ENCODE results near the gene GLRX5. TPM values are rescaled to one million over a fixed set of nuclear protein-coding genes. Genes with fewer than 3 reads are reported as not detected.

The GLRX5 gene
- total RNA-seq, 1 experiment from 2014 or later, result 72.8 TPM

DNA sequence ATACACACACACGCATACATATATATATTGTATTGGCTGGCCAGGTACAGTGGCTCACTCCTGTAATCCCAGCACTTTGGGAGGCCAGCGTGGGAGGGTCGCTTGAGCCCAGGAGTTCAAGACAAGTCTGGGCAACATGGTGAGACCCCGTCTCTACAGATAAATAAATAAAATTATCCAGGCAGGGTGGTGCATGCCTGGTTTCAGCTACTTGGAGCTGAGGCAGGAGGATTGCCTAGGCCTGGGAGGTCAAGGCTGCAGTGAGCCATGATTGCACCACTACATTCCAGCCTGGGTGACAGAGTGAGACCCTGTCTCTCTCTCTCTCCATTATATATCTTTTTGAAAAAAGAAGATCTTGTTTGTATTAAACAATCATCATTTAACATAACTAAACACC is 13.8 kb upstream of the GLRX5 start:
- H3K4me3 Mint-ChIP-seq, result no peak overlapping the region
- ChIA-PET POLR2A (no interaction called here), CTCF (interaction anchor here (1.4 to 1.9 kb wide), 2 partner anchors 69 to 89 kb away, joined by 4 read pairs; no protein-coding TSS in a partner anchor)
- H3K36me3 Mint-ChIP-seq, result no peaks in the 10 kb centered on the region
- TF ChIP-seq EMX1 (CRISPR knock-in tag; IDR thresholded peaks at IDR 0.05) (no peak), SMAD4 (CRISPR knock-in tag; IDR thresholded peaks at IDR 0.05) (no peak), JAZF1 (CRISPR knock-in tag; IDR thresholded peaks at IDR 0.05) (no peak), ATF1 (CRISPR knock-in tag; IDR thresholded peaks at IDR 0.05) (no peak), TEAD1 (CRISPR knock-in tag; IDR thresholded peaks at IDR 0.05) (no peak), GRHL2 (CRISPR knock-in tag; IDR thresholded peaks at IDR 0.05; ENCODE audit: insufficient replicate concordance, severe bottlenecking) (no peak)
- TF ChIP-seq, protein P1, sequence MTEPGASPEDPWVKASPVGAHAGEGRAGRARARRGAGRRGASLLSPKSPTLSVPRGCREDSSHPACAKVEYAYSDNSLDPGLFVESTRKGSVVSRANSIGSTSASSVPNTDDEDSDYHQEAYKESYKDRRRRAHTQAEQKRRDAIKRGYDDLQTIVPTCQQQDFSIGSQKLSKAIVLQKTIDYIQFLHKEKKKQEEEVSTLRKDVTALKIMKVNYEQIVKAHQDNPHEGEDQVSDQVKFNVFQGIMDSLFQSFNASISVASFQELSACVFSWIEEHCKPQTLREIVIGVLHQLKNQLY (CRISPR knock-in tag; IDR thresholded peaks at IDR 0.05), result no peak
- TF ChIP-seq, protein P2, sequence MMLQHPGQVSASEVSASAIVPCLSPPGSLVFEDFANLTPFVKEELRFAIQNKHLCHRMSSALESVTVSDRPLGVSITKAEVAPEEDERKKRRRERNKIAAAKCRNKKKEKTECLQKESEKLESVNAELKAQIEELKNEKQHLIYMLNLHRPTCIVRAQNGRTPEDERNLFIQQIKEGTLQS (CRISPR knock-in tag; conservative IDR thresholded peaks at IDR 0.05), result no peak
- TF ChIP-seq, protein P3, sequence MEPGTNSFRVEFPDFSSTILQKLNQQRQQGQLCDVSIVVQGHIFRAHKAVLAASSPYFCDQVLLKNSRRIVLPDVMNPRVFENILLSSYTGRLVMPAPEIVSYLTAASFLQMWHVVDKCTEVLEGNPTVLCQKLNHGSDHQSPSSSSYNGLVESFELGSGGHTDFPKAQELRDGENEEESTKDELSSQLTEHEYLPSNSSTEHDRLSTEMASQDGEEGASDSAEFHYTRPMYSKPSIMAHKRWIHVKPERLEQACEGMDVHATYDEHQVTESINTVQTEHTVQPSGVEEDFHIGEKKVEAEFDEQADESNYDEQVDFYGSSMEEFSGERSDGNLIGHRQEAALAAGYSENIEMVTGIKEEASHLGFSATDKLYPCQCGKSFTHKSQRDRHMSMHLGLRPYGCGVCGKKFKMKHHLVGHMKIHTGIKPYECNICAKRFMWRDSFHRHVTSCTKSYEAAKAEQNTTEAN (CRISPR knock-in tag; IDR thresholded peaks at IDR 0.05), result no peak
- no peak overlapping the region for H3K27ac Mint-ChIP-seq
- H3K27me3 Mint-ChIP-seq (ENCODE audit: low read depth), result peaks cover 26% of the 10 kb centered on the region
- no peaks in the 10 kb centered on the region for H3K9me3 Mint-ChIP-seq
- H3K4me1 Mint-ChIP-seq, result peaks cover 13% of the 10 kb centered on the region
- DNase-seq (ENCODE audit: low spot score) (no peak), ATAC-seq (no peak)

DNA sequence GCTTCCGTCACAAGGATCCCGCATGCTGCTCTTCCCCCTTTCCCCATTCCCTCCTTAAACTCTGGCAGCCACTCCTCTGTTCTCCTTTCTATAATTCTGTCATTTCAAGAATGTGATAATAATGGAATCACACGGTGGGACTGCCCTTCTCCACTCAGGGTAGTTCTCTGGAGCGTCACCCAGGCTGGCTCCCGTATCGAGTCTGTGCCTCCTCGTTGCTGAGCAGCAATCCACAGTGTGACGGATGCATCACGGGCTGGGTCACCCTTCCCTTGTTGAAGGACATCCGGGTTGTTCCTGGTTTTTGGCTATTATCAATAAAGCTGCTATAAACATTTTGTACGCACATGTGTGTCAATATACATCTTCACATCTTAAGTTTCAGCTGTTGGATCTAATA is 12.7 kb upstream of the GLRX5 start:
- Mint-ChIP-seq H3K27ac (no peak overlapping the region), H3K4me3 (no peak overlapping the region), H3K36me3 (no peaks in the 10 kb centered on the region), H3K4me1 (peaks cover 17% of the 10 kb centered on the region), H3K27me3 (ENCODE audit: low read depth) (peaks cover 22% of the 10 kb centered on the region), H3K9me3 (no peaks in the 10 kb centered on the region)
- ChIA-PET CTCF (interaction anchor here (0.6 to 2.9 kb wide), 2 partner anchors 12 to 80 kb away, joined by 3 to 10 read pairs; no protein-coding TSS in a partner anchor), POLR2A (no interaction called here)
- DNase-seq (ENCODE audit: low spot score) (no peak), ATAC-seq (no peak)
- TF ChIP-seq TEAD4 (CRISPR knock-in tag; IDR thresholded peaks at IDR 0.05) (no peak), GABPB1 (CRISPR knock-in tag; IDR thresholded peaks at IDR 0.05) (no peak), GTF2I (CRISPR knock-in tag; conservative IDR thresholded peaks at IDR 0.05) (no peak), MXD4 (CRISPR knock-in tag; IDR thresholded peaks at IDR 0.05; ENCODE audit: borderline replicate concordance) (no peak), HMGA2 (CRISPR knock-in tag; IDR thresholded peaks at IDR 0.05) (no peak), SP1 (CRISPR knock-in tag; conservative IDR thresholded peaks at IDR 0.05) (no peak)
- TF ChIP-seq, protein P4, sequence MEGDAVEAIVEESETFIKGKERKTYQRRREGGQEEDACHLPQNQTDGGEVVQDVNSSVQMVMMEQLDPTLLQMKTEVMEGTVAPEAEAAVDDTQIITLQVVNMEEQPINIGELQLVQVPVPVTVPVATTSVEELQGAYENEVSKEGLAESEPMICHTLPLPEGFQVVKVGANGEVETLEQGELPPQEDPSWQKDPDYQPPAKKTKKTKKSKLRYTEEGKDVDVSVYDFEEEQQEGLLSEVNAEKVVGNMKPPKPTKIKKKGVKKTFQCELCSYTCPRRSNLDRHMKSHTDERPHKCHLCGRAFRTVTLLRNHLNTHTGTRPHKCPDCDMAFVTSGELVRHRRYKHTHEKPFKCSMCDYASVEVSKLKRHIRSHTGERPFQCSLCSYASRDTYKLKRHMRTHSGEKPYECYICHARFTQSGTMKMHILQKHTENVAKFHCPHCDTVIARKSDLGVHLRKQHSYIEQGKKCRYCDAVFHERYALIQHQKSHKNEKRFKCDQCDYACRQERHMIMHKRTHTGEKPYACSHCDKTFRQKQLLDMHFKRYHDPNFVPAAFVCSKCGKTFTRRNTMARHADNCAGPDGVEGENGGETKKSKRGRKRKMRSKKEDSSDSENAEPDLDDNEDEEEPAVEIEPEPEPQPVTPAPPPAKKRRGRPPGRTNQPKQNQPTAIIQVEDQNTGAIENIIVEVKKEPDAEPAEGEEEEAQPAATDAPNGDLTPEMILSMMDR (IDR thresholded peaks at IDR 0.05), result no peak
- TF ChIP-seq, protein P5, sequence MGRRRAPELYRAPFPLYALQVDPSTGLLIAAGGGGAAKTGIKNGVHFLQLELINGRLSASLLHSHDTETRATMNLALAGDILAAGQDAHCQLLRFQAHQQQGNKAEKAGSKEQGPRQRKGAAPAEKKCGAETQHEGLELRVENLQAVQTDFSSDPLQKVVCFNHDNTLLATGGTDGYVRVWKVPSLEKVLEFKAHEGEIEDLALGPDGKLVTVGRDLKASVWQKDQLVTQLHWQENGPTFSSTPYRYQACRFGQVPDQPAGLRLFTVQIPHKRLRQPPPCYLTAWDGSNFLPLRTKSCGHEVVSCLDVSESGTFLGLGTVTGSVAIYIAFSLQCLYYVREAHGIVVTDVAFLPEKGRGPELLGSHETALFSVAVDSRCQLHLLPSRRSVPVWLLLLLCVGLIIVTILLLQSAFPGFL (CRISPR knock-in tag; IDR thresholded peaks at IDR 0.05; ENCODE audit: borderline replicate concordance), result no peak
- TF ChIP-seq, protein P6, sequence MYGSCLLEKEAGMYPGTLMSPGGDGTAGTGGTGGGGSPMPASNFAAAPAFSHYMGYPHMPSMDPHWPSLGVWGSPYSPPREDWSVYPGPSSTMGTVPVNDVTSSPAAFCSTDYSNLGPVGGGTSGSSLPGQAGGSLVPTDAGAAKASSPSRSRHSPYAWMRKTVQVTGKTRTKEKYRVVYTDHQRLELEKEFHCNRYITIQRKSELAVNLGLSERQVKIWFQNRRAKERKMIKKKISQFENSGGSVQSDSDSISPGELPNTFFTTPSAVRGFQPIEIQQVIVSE (CRISPR knock-in tag; IDR thresholded peaks at IDR 0.05; ENCODE audit: borderline replicate concordance), result no peak
- TF ChIP-seq, protein P7, sequence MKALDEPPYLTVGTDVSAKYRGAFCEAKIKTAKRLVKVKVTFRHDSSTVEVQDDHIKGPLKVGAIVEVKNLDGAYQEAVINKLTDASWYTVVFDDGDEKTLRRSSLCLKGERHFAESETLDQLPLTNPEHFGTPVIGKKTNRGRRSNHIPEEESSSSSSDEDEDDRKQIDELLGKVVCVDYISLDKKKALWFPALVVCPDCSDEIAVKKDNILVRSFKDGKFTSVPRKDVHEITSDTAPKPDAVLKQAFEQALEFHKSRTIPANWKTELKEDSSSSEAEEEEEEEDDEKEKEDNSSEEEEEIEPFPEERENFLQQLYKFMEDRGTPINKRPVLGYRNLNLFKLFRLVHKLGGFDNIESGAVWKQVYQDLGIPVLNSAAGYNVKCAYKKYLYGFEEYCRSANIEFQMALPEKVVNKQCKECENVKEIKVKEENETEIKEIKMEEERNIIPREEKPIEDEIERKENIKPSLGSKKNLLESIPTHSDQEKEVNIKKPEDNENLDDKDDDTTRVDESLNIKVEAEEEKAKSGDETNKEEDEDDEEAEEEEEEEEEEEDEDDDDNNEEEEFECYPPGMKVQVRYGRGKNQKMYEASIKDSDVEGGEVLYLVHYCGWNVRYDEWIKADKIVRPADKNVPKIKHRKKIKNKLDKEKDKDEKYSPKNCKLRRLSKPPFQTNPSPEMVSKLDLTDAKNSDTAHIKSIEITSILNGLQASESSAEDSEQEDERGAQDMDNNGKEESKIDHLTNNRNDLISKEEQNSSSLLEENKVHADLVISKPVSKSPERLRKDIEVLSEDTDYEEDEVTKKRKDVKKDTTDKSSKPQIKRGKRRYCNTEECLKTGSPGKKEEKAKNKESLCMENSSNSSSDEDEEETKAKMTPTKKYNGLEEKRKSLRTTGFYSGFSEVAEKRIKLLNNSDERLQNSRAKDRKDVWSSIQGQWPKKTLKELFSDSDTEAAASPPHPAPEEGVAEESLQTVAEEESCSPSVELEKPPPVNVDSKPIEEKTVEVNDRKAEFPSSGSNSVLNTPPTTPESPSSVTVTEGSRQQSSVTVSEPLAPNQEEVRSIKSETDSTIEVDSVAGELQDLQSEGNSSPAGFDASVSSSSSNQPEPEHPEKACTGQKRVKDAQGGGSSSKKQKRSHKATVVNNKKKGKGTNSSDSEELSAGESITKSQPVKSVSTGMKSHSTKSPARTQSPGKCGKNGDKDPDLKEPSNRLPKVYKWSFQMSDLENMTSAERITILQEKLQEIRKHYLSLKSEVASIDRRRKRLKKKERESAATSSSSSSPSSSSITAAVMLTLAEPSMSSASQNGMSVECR (CRISPR knock-in tag; IDR thresholded peaks at IDR 0.05; ENCODE audit: borderline replicate concordance), result no peak
- TF ChIP-seq, protein P3 (CRISPR knock-in tag; IDR thresholded peaks at IDR 0.05), result no peak

Data from WTC11 (cell line).